Lung (tissue), 12 donors: ENCODE measurements around the gene CDC42BPB. TPM values are rescaled to one million over a fixed set of nuclear protein-coding genes. Genes with fewer than 3 reads are reported as not detected.

ENCODE experiments used
- ATAC-seq: fragments of 200-7000 bp; cut with Tn5 transposase; one replicate; pipeline ENCODE4 v1.9.1; 2020; ENCODE audit warnings: moderate number of reproducible peaks; ENCODE audit not compliant: insufficient read depth, low FRiP score
- DNase-seq, 3 donors: peaks; one replicate each; pipeline ENCODE4 v3.0.0-alpha.2; 2013 to 2017
- H3K27ac ChIP-seq, 2 donors: one replicate each; pipeline ENCODE4 v1.5.1; 2013; ENCODE audit warnings: mild to moderate bottlenecking in 2 of 2, moderate library complexity in 2 of 2, control low read depth in 1 of 2, inconsistent platforms in 1 of 2, low read depth in 1 of 2, low read length in 1 of 2
- H3K27me3 ChIP-seq, 3 donors: one replicate each; pipeline ENCODE4 v1.5.1; 2013; ENCODE audit warnings: low read length in 2 of 3; ENCODE audit not compliant: control insufficient read depth in 3 of 3, insufficient read depth in 3 of 3
- H3K36me3 ChIP-seq, 4 donors: one replicate each; pipeline ENCODE4 v1.5.1; 2013; ENCODE audit warnings: low read length in 4 of 4, mild to moderate bottlenecking in 1 of 4, moderate library complexity in 1 of 4; ENCODE audit not compliant: control insufficient read depth in 4 of 4, insufficient read depth in 4 of 4
- H3K4me1 ChIP-seq, 5 donors: one replicate each; pipeline ENCODE4 v1.5.1; 2013; ENCODE audit warnings: low read length in 5 of 5, mild to moderate bottlenecking in 2 of 5, moderate library complexity in 1 of 5; ENCODE audit not compliant: control insufficient read depth in 5 of 5, insufficient read depth in 5 of 5
- H3K4me3 ChIP-seq: one replicate; pipeline ENCODE4 v1.5.1; 2013; ENCODE audit warnings: mild to moderate bottlenecking, control low read depth, moderate library complexity
- H3K9ac ChIP-seq, 2 donors: one replicate each; pipeline ENCODE4 v1.5.1; 2013; ENCODE audit warnings: low read length in 2 of 2, control low read depth in 1 of 2; ENCODE audit not compliant: insufficient read depth in 1 of 2
- H3K9me3 ChIP-seq, 4 donors: one replicate each; pipeline ENCODE4 v1.5.1; 2013; ENCODE audit warnings: low read length in 3 of 4, mild to moderate bottlenecking in 1 of 4, moderate library complexity in 1 of 4; ENCODE audit not compliant: control insufficient read depth in 4 of 4, insufficient read depth in 3 of 4
- CTCF ChIP-seq: IDR thresholded peaks from 2 replicates; pipeline ENCODE4 v1.5.1; 2012; ENCODE audit warnings: mild to moderate bottlenecking; ENCODE audit errors: control extremely low read depth, extremely low read depth
- WGBS, 2 donors: extraction: QIAGEN DNeasy Blood & Tissue Kit; methylation state at CpG; one replicate each; pipeline ENCODE4 v1.1.7; 2013; 5-methylcytosine and 5-hydroxymethylcytosine counted together
- polyA plus RNA-seq, 2 donors: library from polyadenylated mRNA; stranded (reverse); fragments of 200-250 nt; gene quantifications; one replicate each; pipeline ENCODE4 v1.2.1, GENCODE V29; 2013
- total RNA-seq, 2 donors: library from RNA; depleted of rRNA in 1 of 2; stranded (reverse); fragments of >200 nt in 1 of 2; gene quantifications; one replicate each; pipeline ENCODE4 v1.2.1, GENCODE V29; 2014 to 2021
- donor health status: control.
- donor health status: control.
- donor health status: Bipolar disorder and iron deficiency.
- donor health status: healthy.
- donor health status: DM: yes; HTN: yes; CAD: no.

Gene CDC42BPB
- total and polyA plus RNA-seq, 4 donors: 39.3 to 97.9 (median 66.6) TPM

GRCh38 chr14:102923925-102924486, 133.3 kb downstream of the CDC42BPB start:
- TF ChIP-seq CTCF: no peak
- Histone ChIP-seq H3K27me3 (peaks cover 0 to 60% (median 26%) of the 10 kb centered on the region in 3 donors), H3K36me3 (no peaks in the 10 kb centered on the region), H3K4me3 (no peak overlapping the region), H3K9me3 (peaks cover 0 to 7% (median 0%) of the 10 kb centered on the region in 4 donors), H3K9ac (no peak overlapping the region), H3K4me1 (peaks cover 0 to 24% (median 6%) of the 10 kb centered on the region in 5 donors), H3K27ac (no peak overlapping the region)
- DNase-seq (peak in 1 of 3 donors; percentile 23), ATAC-seq (no peak)
- WGBS, 2 donors: 43 to 46% methylated on average over 11 of the region's 11 CpGs

- no peaks in the 10 kb centered on the region for H3K36me3 ChIP-seq
- 9% methylated on average over 53 of the region's 53 CpGs for WGBS, 2 donors
- H3K27me3 ChIP-seq: peaks cover 0 to 57% (median 29%) of the 10 kb centered on the region in 3 donors
- H3K27ac ChIP-seq: no peak overlapping the region
- H3K4me1 ChIP-seq: peaks cover 0 to 18% (median 5%) of the 10 kb centered on the region in 5 donors
- H3K4me3 ChIP-seq: no peak overlapping the region
- TF ChIP-seq CTCF: no peak
- ATAC-seq (no peak), DNase-seq (no peak)
- H3K9ac ChIP-seq: no peak overlapping the region
- peaks cover 0 to 7% (median 0%) of the 10 kb centered on the region in 4 donors for H3K9me3 ChIP-seq
Observed at GRCh38 chr14:102923201-102923924, 134.0 kb downstream of the CDC42BPB start.

- 9 to 12% methylated on average over 52 to 56 of the region's 56 CpGs for WGBS, 2 donors
- no peaks in the 10 kb centered on the region for H3K36me3 ChIP-seq
- H3K4me1 ChIP-seq: peaks cover 0 to 18% (median 5%) of the 10 kb centered on the region in 5 donors
- peaks cover 0 to 7% (median 0%) of the 10 kb centered on the region in 4 donors for H3K9me3 ChIP-seq
- no peak for DNase-seq
- no peak for ATAC-seq
- no peak within 1 kb of the TSS for H3K9ac ChIP-seq
- peaks cover 0 to 53% (median 29%) of the 10 kb centered on the region in 3 donors for H3K27me3 ChIP-seq
- H3K4me3 ChIP-seq: no peak within 1 kb of the TSS
- no peak for TF ChIP-seq CTCF
- no peak within 1 kb of the TSS for H3K27ac ChIP-seq
Observed at GRCh38 chr14:102922490-102923200, 134.7 kb downstream of the CDC42BPB start, which contains the start of gene AMN. TSS of gene AMN (plus strand) at chr14:102922663. CDS start at chr14:102922689, 26 bp downstream.
